ENCODE data around the gene EPN2.

Gene EPN2

GRCh38 chr17:19298569-19299213 is 61.5 kb downstream of the EPN2 start:
- no peak overlapping the region for H3K27ac ChIP-seq
- TF ChIP-seq CTCF (conservative IDR thresholded peaks at IDR 0.05): no peak

GRCh38 chr17:19299214-19299747 is 62.1 kb downstream of the EPN2 start:
- H3K27ac ChIP-seq: no peak overlapping the region
- TF ChIP-seq CTCF (conservative IDR thresholded peaks at IDR 0.05): no peak

GRCh38 chr17:19299866-19300265 is 62.7 kb downstream of the EPN2 start:
- no peak overlapping the region for H3K27ac ChIP-seq
- TF ChIP-seq CTCF (conservative IDR thresholded peaks at IDR 0.05): no peak

GRCh38 chr17:19301274-19301951 is 64.2 kb downstream of the EPN2 start:
- H3K27ac ChIP-seq: no peak overlapping the region
- no peak for TF ChIP-seq CTCF (conservative IDR thresholded peaks at IDR 0.05)

GRCh38 chr17:19301973-19302372 is 64.8 kb downstream of the EPN2 start:
- TF ChIP-seq CTCF (conservative IDR thresholded peaks at IDR 0.05): no peak
- no peak overlapping the region for H3K27ac ChIP-seq

- no peak for TF ChIP-seq CTCF (conservative IDR thresholded peaks at IDR 0.05)
- no peak overlapping the region for H3K27ac ChIP-seq
Observed at GRCh38 chr17:19302791-19303331, 65.7 kb downstream of the EPN2 start.

GRCh38 chr17:19303367-19303776 is 66.2 kb downstream of the EPN2 start:
- H3K27ac ChIP-seq: no peak overlapping the region
- no peak for TF ChIP-seq CTCF (conservative IDR thresholded peaks at IDR 0.05)

All from VCaP (cell line).